ENCODE results near the gene WFIKKN1. TPM values are rescaled to one million over a fixed set of nuclear protein-coding genes. Genes with fewer than 3 reads are reported as not detected.

The WFIKKN1 gene
- total RNA-seq, 2 experiments from 2014 or later: 0.47 to 1.2 TPM

- Histone ChIP-seq H3K4me3 (ENCODE audit: low read depth, low read length, poor library complexity, severe bottlenecking) (peak overlapping the region; percentile 99), H2AFZ (ENCODE audit: low read length) (no peak overlapping the region), H3K4me2 (ENCODE audit: low read length) (peak overlapping the region; percentile 88; the same call in 1 of the 2 replicates), H3K27ac (ENCODE audit: low read depth, low read length, poor library complexity, severe bottlenecking) (no peak overlapping the region), H3K4me1 (ENCODE audit: insufficient read depth, low read length, poor library complexity, severe bottlenecking) (peaks cover 14% of the 10 kb centered on the region), H3K36me3 (ENCODE audit: insufficient read depth, low read length) (peaks cover 45% of the 10 kb centered on the region), H3K9me2 (ENCODE audit: insufficient read depth, low read length) (no peaks in the 10 kb centered on the region), H4K20me1 (ENCODE audit: insufficient read depth, low read length) (no peaks in the 10 kb centered on the region), H3K79me2 (ENCODE audit: insufficient read depth, low read depth, low read length) (peaks cover 12% of the 10 kb centered on the region; the same call in 1 of the 2 replicates), H3K9me3 (ENCODE audit: low read length) (no peaks in the 10 kb centered on the region)
- intact Hi-C loops (cut with micrococcal nuclease; ENCODE audit: unreplicated experiment): loop anchor here (2.0 kb wide), 1 partner anchor 21 kb away; the partner anchor contains the start of gene WDR90
- no peak for DNase-seq (ENCODE audit: low spot score)
- CTCF ChIA-PET (ENCODE audit: unreplicated experiment): no interaction called here
- BruUV-seq (replicated peaks): no TSS peak
- TF ChIP-seq CTCF (conservative IDR thresholded peaks at IDR 0.05; ENCODE audit: low read length) (no peak), EZH2phosphoT487 (IDR thresholded peaks at IDR 0.05; ENCODE audit: borderline replicate concordance, low read depth, low read length) (no peak)
- POLR2A ChIA-PET: interaction anchor here (0.5 to 1.1 kb wide), 2 partner anchors 10 to 1811 kb away, joined by 3 to 4 read pairs; no protein-coding TSS in a partner anchor
Observed at GRCh38 chr16:669666-670065, 38.9 kb downstream of the WFIKKN1 start.

- BruUV-seq (replicated peaks): no TSS peak
- intact Hi-C loops (cut with micrococcal nuclease; ENCODE audit: unreplicated experiment): no loop called here
- Histone ChIP-seq H2AFZ (ENCODE audit: low read length) (no peak overlapping the region), H3K4me2 (ENCODE audit: low read length) (no peak overlapping the region), H3K36me3 (ENCODE audit: insufficient read depth, low read length) (peaks cover 45% of the 10 kb centered on the region), H3K4me1 (ENCODE audit: insufficient read depth, low read length, poor library complexity, severe bottlenecking) (peaks cover 14% of the 10 kb centered on the region), H3K27ac (ENCODE audit: low read depth, low read length, poor library complexity, severe bottlenecking) (no peak overlapping the region), H3K9me2 (ENCODE audit: insufficient read depth, low read length) (no peaks in the 10 kb centered on the region), H3K79me2 (ENCODE audit: insufficient read depth, low read depth, low read length) (peaks cover 12% of the 10 kb centered on the region; the same call in 1 of the 2 replicates), H3K9me3 (ENCODE audit: low read length) (no peaks in the 10 kb centered on the region), H4K20me1 (ENCODE audit: insufficient read depth, low read length) (no peaks in the 10 kb centered on the region), H3K4me3 (ENCODE audit: low read depth, low read length, poor library complexity, severe bottlenecking) (no peak overlapping the region)
- CTCF ChIA-PET (ENCODE audit: unreplicated experiment): no interaction called here
- TF ChIP-seq EZH2phosphoT487 (IDR thresholded peaks at IDR 0.05; ENCODE audit: borderline replicate concordance, low read depth, low read length): no peak
- TF ChIP-seq CTCF (conservative IDR thresholded peaks at IDR 0.05; ENCODE audit: low read length): no peak
- no peak for DNase-seq (ENCODE audit: low spot score)
- POLR2A ChIA-PET: interaction anchor here (1.1 kb wide), 1 partner anchor 8 kb away, joined by 4 read pairs; no protein-coding TSS in a partner anchor
Observed at GRCh38 chr16:670485-671352, 39.9 kb downstream of the WFIKKN1 start.
